Suprapubic skin (tissue), 4 donors: ENCODE results near the gene MET. TPM values are rescaled to one million over a fixed set of nuclear protein-coding genes. Genes with fewer than 3 reads are reported as not detected.

ENCODE experiments used
- DNase-seq, 2 donors: peaks; one replicate each; pipeline ENCODE4 v3.0.0-alpha.2; 2019; ENCODE audit warnings: low spot score in 2 of 2
- H3K27ac ChIP-seq: fragments of 200-600 bp; sonication (generic); one replicate; pipeline ENCODE4 v1.5.1; 2019
- H3K27me3 ChIP-seq: fragments of 200-600 bp; sonication (generic); one replicate; pipeline ENCODE4 v1.5.1; 2019
- H3K36me3 ChIP-seq: fragments of 200-600 bp; sonication (generic); one replicate; pipeline ENCODE4 v1.5.1; 2019
- H3K4me1 ChIP-seq: fragments of 200-600 bp; sonication (generic); one replicate; pipeline ENCODE4 v1.5.1; 2019
- H3K4me3 ChIP-seq: fragments of 200-600 bp; sonication (generic); one replicate; pipeline ENCODE4 v1.5.1; 2019; ENCODE audit warnings: mild to moderate bottlenecking
- H3K9me3 ChIP-seq: fragments of 200-600 bp; sonication (generic); one replicate; pipeline ENCODE4 v1.5.1; 2019
- CTCF ChIP-seq, 2 donors: fragments of 200-600 bp in 1 of 2; fragments of 450-650 bp in 1 of 2; sonication (generic) in 1 of 2; IDR thresholded peaks; one replicate each; pipeline ENCODE4 v1.5.1; 2016 to 2019; ENCODE audit warnings: antibody characterized with exemption in 2 of 2, mild to moderate bottlenecking in 1 of 2, moderate library complexity in 1 of 2
- EP300 ChIP-seq: sonication (generic); formaldehyde crosslinking; IDR thresholded peaks from one replicate; pipeline ENCODE4 v1.6.1; 2017; ENCODE audit warnings: antibody characterized with exemption
- POLR2A ChIP-seq, 2 donors: fragments of 450-650 bp; IDR thresholded peaks; one replicate each; pipeline ENCODE4 v1.6.1; 2017; ENCODE audit warnings: antibody characterized with exemption in 2 of 2, mild to moderate bottlenecking in 2 of 2, moderate library complexity in 2 of 2
- POLR2AphosphoS5 ChIP-seq, 3 donors: sonication (generic); formaldehyde crosslinking; IDR thresholded peaks; one replicate each; pipeline ENCODE4 v1.6.1; 2017; ENCODE audit warnings: antibody characterized with exemption in 3 of 3
- WGBS: methylation state at CpG from one replicate; pipeline ENCODE4 v1.1.5; 2018; 5-methylcytosine and 5-hydroxymethylcytosine counted together
- total RNA-seq, 4 donors: library from RNA; depleted of rRNA; stranded (reverse); fragments of >200 nt; gene quantifications; one replicate each; pipeline ENCODE4 v1.1.0, GENCODE V29; 2016

The MET gene
- total RNA-seq, 4 donors from 2014 or later: 22.8 to 41.2 (median 32.0) TPM

GRCh38 chr7:116801092-116801710 is 129.2 kb downstream of the MET start:
- Histone ChIP-seq H3K27me3 (no peaks in the 10 kb centered on the region), H3K9me3 (no peaks in the 10 kb centered on the region), H3K36me3 (no peaks in the 10 kb centered on the region), H3K4me1 (peaks cover 41% of the 10 kb centered on the region), H3K27ac (no peak overlapping the region), H3K4me3 (no peak overlapping the region)
- DNase-seq: no peak
- TF ChIP-seq EP300: no peak
- no peak for TF ChIP-seq POLR2A (IDR thresholded peaks at IDR 0.05)
- TF ChIP-seq CTCF (IDR thresholded peaks at IDR 0.05): no peak
- TF ChIP-seq POLR2AphosphoS5 (IDR thresholded peaks at IDR 0.05): no peak
- WGBS: 52% methylated on average over 2 of the region's 2 CpGs

- peaks cover 41% of the 10 kb centered on the region for H3K4me1 ChIP-seq
- DNase-seq: no peak
- WGBS: 42% methylated on average over 7 of the region's 7 CpGs
- H3K9me3 ChIP-seq: no peaks in the 10 kb centered on the region
- peak overlapping the region; percentile 7 for H3K27ac ChIP-seq
- no peaks in the 10 kb centered on the region for H3K36me3 ChIP-seq
- TF ChIP-seq POLR2AphosphoS5 (IDR thresholded peaks at IDR 0.05): no peak
- no peak for TF ChIP-seq POLR2A (IDR thresholded peaks at IDR 0.05)
- no peak for TF ChIP-seq EP300
- TF ChIP-seq CTCF (IDR thresholded peaks at IDR 0.05): no peak
- no peaks in the 10 kb centered on the region for H3K27me3 ChIP-seq
- H3K4me3 ChIP-seq: no peak overlapping the region
These were observed 130.2 kb downstream of the MET start for GRCh38 chr7:116802144-116802745.

GRCh38 chr7:116802746-116803152 is 130.8 kb downstream of the MET start:
- DNase-seq: no peak
- H3K36me3 ChIP-seq: no peaks in the 10 kb centered on the region
- TF ChIP-seq POLR2AphosphoS5 (IDR thresholded peaks at IDR 0.05) (no peak), CTCF (IDR thresholded peaks at IDR 0.05) (peak; percentile 15 to 39)
- H3K9me3 ChIP-seq: no peaks in the 10 kb centered on the region
- no peak overlapping the region for H3K27ac ChIP-seq
- no peaks in the 10 kb centered on the region for H3K27me3 ChIP-seq
- no peak overlapping the region for H3K4me3 ChIP-seq
- H3K4me1 ChIP-seq: peaks cover 38% of the 10 kb centered on the region
- WGBS: 13% methylated on average over 5 of the region's 5 CpGs

GRCh38 chr7:116804471-116804870 is 132.5 kb downstream of the MET start:
- H3K27me3 ChIP-seq: no peaks in the 10 kb centered on the region
- no peaks in the 10 kb centered on the region for H3K36me3 ChIP-seq
- H3K9me3 ChIP-seq: no peaks in the 10 kb centered on the region
- no peak for TF ChIP-seq EP300
- TF ChIP-seq CTCF (IDR thresholded peaks at IDR 0.05): no peak
- TF ChIP-seq POLR2AphosphoS5 (IDR thresholded peaks at IDR 0.05): no peak
- TF ChIP-seq POLR2A (IDR thresholded peaks at IDR 0.05): no peak
- H3K4me1 ChIP-seq: peaks cover 34% of the 10 kb centered on the region
- no peak overlapping the region for H3K27ac ChIP-seq
- WGBS: 95% methylated on average over 3 of the region's 3 CpGs
- no peak overlapping the region for H3K4me3 ChIP-seq
- DNase-seq: no peak

GRCh38 chr7:116805100-116805544 is 133.1 kb downstream of the MET start:
- DNase-seq: no peak
- TF ChIP-seq POLR2AphosphoS5 (IDR thresholded peaks at IDR 0.05) (no peak), POLR2A (IDR thresholded peaks at IDR 0.05) (no peak), CTCF (IDR thresholded peaks at IDR 0.05) (no peak)

More at GRCh38 chr7:116805100-116805544, 133.1 kb downstream of the MET start:
- H3K9me3 ChIP-seq: no peaks in the 10 kb centered on the region
- no peaks in the 10 kb centered on the region for H3K36me3 ChIP-seq
- H3K4me3 ChIP-seq: no peak overlapping the region
- H3K4me1 ChIP-seq: peaks cover 34% of the 10 kb centered on the region
- no peak overlapping the region for H3K27ac ChIP-seq
- WGBS: 35% methylated on average over 7 of the region's 7 CpGs
- H3K27me3 ChIP-seq: no peaks in the 10 kb centered on the region
